GDM1 (cell line): ENCODE measurements around the gene GABBR2.
"Not testable (repeated sequence)": the region's sequence is repeated elsewhere in the genome, so short reads cannot be mapped to it uniquely, and the experiment has no call there.

Experiments
- DNase-seq: peaks from one replicate; lab custom pipeline; 2025; lab: John Stamatoyannopoulos, UW

Gene GABBR2

DNA sequence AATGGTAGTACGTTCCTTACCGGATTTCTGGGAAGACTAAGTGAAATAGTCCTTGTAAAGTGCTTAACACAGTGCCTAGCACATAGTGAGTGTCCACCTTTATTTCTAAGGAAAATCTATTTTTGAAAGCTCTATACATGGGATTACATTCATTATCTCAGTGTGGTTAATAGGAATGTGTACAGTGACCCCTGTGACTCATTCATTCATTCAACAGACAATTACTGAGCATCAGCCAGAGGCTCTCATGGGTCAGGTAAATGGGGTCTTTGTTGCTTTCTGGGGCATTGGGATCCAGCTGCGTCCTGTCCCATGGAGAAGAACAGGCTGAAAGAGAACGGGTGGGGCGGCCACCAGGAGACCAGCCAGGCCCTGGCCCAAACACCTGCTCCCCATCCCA, 227.1 kb downstream of the GABBR2 start:
- DNase-seq: no peak

GRCh38 chr9:98479967-98480847, 228.5 kb downstream of the GABBR2 start:
- no peak for DNase-seq

- DNase-seq: no peak
Measured at GRCh38 chr9:98479449-98479848, 229.3 kb downstream of the GABBR2 start.

- DNase-seq: no peak
Measured at GRCh38 chr9:98477884-98478283, 230.9 kb downstream of the GABBR2 start.

DNA sequence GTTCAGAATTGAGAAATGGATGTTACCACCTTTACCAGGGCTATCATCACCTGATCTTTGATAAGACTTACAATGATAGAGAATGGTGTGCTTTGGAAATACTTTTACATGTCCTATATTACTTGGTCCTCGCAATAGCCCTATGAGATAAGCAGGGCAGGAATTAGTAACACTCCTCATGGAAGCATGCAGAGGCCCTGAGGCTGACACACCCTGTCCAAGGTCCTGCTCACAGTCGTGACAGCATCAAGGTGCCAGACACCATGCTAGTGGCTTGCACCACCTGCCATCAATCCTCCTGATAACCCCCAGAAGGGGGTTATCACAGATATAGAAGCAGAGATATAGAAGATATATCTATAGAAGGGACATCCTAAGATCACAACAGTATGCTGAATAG, 236.5 kb downstream of the GABBR2 start:
- DNase-seq: no peak

- DNase-seq: no peak
Measured at GRCh38 chr9:98471185-98471584, 237.6 kb downstream of the GABBR2 start.

DNA sequence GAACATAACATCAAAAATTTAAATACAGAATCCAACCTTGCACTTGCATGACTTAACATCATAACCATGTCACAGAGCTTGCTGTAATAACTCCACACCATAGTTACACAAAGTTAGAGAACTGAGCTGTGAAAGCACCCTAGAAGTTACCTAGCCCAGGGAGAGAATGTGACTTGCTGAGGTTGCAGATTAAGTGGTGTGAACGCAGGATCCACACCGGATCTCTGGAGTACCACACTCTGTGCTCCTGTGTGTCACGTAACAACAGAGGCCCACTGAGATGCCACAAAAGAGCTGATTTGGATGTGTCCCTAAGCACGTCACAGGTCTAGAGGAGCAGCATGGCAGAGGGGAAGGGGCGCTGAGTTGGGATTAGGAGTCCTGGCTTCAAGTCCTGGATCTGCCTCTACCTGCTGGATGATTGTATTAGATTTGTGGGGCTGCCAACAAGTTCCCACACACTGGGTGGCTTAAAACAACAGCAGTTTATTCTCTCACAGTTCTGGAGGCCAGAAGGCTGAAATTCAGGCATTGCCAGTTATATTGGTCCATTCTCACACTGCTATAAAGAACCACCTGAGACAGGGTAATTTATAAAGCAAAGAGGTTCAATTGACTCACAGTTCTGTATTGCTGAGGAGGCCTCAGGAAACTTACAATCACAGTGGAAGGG, 240.0 kb downstream of the GABBR2 start:
- no peak for DNase-seq

- no peak for DNase-seq
Measured at GRCh38 chr9:98465799-98466198, 242.9 kb downstream of the GABBR2 start.

GRCh38 chr9:98464156-98464690, 244.5 kb downstream of the GABBR2 start:
- not testable (repeated sequence) for DNase-seq

- DNase-seq: no peak
Measured at GRCh38 chr9:98462310-98462709, 246.4 kb downstream of the GABBR2 start.

GRCh38 chr9:98460704-98461103, 248.0 kb downstream of the GABBR2 start:
- DNase-seq: no peak

DNA sequence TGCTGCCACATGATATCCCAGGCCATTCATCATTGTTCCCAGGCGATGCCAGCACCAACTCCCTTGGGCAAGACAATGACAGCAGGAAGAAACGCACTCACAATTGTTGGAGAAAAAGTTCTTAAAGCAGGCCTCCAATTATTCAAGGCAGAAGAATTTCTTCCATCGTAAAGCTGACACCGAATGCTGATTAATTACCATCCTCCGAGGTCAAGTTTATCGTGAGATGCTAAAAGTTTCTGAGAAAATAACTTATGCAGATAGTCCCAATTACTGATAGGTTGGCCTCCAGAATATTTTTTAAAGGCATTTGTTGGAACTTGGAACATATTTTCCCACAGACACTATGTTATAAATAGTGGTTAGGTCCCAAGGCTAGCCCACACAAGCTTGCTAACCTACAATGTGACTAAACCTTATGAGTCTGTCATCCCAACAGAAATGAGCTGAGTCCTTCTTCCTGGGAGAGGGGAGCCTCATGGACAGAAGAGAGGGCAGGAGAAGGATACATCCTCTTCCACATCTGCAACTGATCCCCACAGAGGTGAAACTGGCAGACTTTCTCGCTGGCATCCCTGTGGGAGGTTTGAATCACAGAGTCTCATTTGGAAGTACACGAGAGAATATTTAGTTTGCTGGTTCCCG, 250.9 kb downstream of the GABBR2 start:
- no peak for DNase-seq

DNA sequence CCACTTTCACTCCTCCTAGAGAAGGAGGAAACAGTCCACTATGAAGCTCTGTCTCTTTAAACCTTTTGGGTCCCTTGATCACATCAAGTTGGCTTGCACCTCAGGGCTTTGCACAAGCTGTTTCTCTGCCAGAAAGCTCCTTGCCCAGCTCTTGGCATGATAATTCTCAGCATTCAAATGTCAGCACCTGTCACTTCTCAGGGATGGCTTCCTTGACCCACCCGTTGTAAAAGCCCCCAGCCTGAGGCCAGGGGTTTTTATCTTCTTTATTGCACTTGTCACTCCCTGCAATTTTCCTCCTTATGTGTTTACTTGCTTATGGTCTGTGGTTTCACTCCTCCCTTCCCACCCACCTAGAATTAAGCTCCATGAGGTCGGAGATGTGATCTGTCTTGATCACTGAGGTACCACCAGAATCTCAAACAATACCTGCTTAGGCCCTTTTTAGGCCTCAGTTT, 252.6 kb downstream of the GABBR2 start:
- DNase-seq: no peak

DNA sequence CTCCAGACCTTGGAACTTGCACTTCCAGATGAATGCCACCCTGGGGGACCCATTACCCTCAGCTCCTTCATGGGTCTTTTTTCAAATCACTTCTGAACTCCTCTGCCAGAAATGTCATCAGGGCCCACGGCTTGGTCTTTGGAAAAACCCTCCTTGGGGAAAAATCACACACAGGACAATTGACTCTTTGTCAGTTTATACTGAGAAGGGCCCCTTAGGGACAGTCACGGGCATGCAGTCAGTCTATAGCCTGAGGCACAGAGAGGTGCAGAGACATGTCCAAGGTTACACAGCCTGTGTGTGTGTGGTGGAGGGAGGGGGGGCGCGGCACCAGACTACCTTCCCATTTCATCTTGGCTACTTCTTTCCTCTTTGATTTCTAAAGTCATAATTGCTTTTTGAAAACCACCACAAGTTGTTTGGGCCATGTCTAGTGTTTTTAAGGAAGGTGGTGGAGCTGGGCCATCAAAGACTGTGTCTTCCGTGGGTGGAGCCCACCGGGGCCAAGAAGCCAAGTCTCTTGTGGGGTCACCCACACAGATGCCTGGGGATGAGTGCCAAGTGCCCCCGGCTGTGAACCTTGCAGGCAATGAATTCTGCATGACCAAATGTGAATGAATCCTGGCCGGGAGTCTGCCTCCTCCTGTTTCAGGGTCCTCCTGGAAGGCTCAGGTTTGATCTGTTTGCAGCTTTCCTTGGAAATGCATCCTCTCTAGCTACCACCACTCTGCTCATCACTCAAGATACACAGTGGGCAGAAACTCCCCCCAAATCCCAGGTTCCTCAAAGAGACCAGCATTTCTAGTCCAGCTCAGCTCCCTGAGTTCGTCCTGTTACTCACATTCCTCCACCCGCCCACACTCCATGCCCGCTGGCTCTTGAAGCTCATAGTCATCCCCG, 253.2 kb downstream of the GABBR2 start:
- DNase-seq: no peak

- no peak for DNase-seq
Measured at GRCh38 chr9:98453589-98454311, 255.0 kb downstream of the GABBR2 start.

GRCh38 chr9:98451576-98451975, 257.2 kb downstream of the GABBR2 start:
- no peak for DNase-seq

- DNase-seq: no peak
Measured at GRCh38 chr9:98450496-98450895, 258.2 kb downstream of the GABBR2 start.

DNA sequence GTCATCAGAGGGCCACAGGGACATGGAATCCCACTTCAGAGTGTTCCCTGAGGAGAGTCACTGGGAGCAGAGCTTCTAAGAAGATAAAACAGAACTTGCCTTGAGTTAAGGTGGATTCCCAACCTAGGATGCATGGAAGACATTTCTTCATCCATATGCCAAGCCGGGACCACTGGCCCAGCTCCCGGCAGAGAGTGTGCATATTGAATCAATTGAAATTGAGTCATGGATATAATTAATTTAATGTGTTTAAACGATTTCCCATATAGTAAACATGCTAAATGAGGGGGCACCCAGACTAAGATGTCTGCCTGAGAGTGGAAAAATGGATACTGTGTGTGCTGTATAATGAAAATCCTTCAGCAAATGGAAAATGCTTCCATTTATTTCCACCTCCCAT, 258.9 kb downstream of the GABBR2 start:
- DNase-seq: no peak

GRCh38 chr9:98445576-98445975, 263.2 kb downstream of the GABBR2 start:
- no peak for DNase-seq

- DNase-seq: no peak
Measured at GRCh38 chr9:98444601-98445000, 264.1 kb downstream of the GABBR2 start.

- DNase-seq: no peak
Measured at GRCh38 chr9:98442541-98442940, 266.2 kb downstream of the GABBR2 start.
